ENCODE measurements around the gene LILRA2.
"Not testable (repeated sequence)": the region's sequence is repeated elsewhere in the genome, so short reads cannot be mapped to it uniquely, and the experiment has no call there.

The LILRA2 gene

DNA sequence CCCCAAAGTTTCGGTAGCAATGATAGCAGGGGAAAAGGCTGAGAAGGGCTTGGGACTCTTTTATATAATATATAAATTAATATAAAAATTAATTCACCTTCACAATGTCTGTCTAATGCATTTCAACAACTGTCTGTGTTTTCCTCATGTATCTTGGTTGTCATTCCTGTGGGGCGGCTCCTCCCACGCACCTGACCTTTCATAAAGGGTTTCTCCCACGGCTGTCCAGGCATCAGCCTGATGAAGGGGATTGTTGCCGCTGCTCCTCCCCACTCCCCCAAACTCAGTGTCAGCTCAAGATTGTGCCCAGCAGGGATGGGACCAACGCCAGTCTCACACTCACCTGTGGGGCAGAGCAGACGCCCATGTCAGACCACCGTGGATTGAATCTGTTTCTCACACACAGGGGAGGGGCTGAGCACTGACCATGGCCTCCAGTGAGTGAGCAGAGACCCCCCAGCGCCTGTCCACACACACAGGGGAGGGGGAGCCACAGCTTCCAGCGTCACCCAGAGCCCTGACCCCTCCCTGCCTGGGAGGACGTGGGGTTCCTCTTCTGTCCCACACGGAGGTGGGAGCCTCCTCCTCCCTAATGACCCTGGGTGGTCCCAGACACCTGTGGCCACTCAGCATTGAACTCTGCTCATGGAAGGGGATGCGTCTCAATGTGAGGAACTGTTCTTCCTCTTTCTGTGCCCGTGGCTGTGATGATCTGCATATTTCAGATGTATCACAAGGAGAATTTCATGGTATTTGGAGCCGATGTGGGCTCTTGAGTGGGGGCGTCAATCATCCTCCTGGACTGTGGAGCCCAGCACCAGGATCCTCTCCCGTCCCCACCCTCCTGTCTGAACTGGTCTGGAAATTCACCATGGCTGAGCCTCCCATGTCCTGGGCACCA lies 1.6 kb upstream of the LILRA2 start:
- not testable (repeated sequence) for DNase-seq (ENCODE audit: low read depth)

- DNase-seq (ENCODE audit: low read depth) = no peak
Measured at GRCh38 chr19:54572696-54573311, 786 bp upstream of the LILRA2 start.

GRCh38 chr19:54574051-54574450 lies 461 bp downstream of the LILRA2 start:
- DNase-seq (ENCODE audit: low read depth) = no peak

- DNase-seq (ENCODE audit: low read depth) = no peak
Measured at GRCh38 chr19:54574527-54575056, 1.0 kb downstream of the LILRA2 start.

DNA sequence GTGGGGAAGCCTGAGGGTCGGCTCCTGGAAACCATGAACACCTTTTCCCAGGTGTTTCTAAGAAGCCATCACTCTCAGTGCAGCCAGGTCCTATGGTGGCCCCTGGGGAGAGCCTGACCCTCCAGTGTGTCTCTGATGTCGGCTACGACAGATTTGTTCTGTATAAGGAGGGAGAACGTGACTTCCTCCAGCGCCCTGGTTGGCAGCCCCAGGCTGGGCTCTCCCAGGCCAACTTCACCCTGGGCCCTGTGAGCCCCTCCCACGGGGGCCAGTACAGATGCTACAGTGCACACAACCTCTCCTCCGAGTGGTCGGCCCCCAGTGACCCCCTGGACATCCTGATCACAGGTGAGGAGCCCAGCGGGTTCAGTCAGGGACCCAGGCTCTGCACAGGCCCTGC lies 1.6 kb downstream of the LILRA2 start:
- not testable (repeated sequence) for DNase-seq (ENCODE audit: low read depth)

GRCh38 chr19:54576411-54576976 lies 2.9 kb downstream of the LILRA2 start:
- no peak for DNase-seq (ENCODE audit: low read depth)

GRCh38 chr19:54577334-54577733 lies 3.7 kb downstream of the LILRA2 start:
- DNase-seq (ENCODE audit: low read depth) = no peak

DNA sequence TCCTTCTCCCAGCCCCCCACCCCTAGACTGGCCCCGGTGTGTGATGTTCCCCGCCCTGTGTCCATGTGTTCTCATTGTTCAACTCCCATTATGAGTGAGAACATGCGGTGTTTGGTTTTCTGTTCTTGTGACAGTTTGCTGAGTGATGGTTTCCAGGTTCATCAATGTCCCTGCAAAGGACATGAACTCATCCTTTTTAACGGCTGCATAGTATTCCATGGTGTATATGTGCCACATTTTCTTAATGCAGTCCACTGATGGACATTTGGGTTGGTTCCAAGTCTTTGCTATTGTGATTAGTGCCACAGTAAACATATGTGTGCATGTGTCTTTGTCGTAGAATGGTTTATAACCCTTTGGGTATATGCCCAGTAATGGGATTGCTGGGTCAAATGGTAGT lies 4.7 kb downstream of the LILRA2 start:
- not testable (repeated sequence) for DNase-seq (ENCODE audit: low read depth)

GRCh38 chr19:54586397-54586796 lies 12.8 kb downstream of the LILRA2 start:
- no peak for DNase-seq (ENCODE audit: low read depth)

DNA sequence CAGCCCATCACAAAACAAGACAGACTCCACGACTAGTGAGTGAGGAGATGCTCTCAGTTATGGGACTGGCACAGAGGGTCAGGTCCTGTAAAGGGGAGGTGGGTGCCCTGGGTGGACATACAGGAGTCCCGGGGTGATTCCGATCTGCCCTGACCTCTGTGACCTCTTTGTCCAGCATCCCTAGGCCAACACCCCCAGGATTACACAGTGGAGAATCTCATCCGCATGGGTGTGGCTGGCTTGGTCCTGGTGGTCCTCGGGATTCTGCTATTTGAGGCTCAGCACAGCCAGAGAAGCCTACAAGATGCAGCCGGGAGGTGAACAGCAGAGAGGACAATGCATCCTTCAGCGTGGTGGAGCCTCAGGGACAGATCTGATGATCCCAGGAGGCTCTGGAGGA lies 13.4 kb downstream of the LILRA2 start:
- DNase-seq (ENCODE audit: low read depth) = no peak

GRCh38 chr19:54593445-54593844 lies 19.9 kb downstream of the LILRA2 start, which contains the start of gene LILRA1:
TSS of gene LILRA1 (plus strand) at chr19:54593632. CDS start at chr19:54594245, 613 bp downstream.
- DNase-seq (ENCODE audit: low read depth) = not testable (repeated sequence)

- not testable (repeated sequence) for DNase-seq (ENCODE audit: low read depth)
Measured at GRCh38 chr19:54593931-54594626, 20.5 kb downstream of the LILRA2 start.

DNA sequence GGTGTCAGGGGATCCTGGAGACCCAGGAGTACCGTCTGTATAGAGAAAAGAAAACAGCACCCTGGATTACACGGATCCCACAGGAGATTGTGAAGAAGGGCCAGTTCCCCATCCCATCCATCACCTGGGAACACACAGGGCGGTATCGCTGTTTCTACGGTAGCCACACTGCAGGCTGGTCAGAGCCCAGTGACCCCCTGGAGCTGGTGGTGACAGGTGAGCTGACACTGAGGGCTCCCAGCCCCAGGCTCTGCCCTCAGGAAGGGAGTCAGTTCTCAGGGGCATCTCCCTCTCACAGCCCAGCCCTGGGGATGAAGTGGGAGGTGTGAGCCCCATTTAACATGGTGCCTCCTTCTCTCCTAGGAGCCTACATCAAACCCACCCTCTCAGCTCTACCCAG lies 21.1 kb downstream of the LILRA2 start:
- no peak for DNase-seq (ENCODE audit: low read depth)

DNA sequence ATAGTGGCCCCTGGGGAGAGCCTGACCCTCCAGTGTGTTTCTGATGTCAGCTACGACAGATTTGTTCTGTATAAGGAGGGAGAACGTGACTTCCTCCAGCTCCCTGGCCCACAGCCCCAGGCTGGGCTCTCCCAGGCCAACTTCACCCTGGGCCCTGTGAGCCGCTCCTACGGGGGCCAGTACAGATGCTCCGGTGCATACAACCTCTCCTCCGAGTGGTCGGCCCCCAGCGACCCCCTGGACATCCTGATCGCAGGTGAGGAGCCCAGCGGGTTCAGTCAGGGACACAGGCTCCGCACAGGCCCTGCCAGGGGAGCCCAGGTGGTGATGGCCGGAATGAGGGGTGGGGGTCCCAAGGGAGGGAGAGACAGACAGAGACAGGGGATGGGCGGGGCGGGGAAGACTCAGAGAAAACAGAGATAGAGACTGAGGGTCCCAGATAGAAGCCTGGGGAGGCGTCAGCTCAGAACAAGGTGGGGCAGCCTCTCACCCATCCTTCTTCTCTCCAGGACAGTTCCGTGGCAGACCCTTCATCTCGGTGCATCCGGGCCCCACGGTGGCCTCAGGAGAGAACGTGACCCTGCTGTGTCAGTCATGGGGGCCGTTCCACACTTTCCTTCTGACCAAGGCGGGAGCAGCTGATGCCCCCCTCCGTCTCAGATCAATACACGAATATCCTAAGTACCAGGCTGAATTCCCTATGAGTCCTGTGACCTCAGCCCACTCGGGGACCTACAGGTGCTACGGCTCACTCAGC lies 22.3 kb downstream of the LILRA2 start:
- not testable (repeated sequence) for DNase-seq (ENCODE audit: low read depth)

DNA sequence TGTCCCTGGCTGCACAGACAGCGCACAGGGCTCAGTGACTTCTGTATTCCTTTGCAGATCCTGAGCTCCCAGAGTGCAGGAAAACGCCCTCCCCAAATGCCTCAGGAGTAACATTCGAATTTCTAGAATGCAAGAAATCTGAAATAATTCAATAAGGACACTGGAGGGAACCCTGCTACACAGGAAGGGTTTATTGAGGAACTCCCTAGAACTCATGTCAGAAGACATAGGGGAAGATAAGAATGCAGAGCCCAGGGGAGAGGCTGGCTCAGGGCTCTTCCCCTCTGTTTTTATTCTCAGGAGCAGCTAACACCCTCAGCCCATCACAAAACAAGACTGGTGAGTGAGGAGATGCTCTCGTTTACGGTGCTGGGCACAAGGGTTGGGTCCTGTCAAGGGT lies 26.6 kb downstream of the LILRA2 start:
- DNase-seq (ENCODE audit: low read depth) = no peak

DNA sequence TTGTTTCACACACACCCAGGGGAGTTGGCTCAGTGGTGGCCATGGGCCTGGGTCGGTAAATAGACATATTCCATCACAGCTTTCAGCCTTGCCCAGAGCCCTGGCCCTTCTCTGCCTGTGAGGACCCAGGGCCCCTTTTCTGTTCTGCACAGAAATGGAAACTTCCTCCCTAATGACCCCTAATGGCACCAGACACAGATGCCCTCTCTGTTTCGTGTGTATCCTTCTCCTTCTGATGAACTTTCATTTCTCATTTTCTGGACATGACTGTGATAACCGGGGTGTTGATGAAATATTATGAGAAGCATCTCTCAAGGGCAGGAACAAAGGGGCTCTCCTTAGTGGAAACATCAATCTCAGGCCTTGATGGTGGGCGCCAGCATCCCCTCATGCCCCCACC lies 32.6 kb downstream of the LILRA2 start:
- no peak for DNase-seq (ENCODE audit: low read depth)

- DNase-seq (ENCODE audit: low read depth) = no peak
Measured at GRCh38 chr19:54606891-54607784, 33.5 kb downstream of the LILRA2 start.

GRCh38 chr19:54607785-54608150 lies 34.2 kb downstream of the LILRA2 start:
- no peak for DNase-seq (ENCODE audit: low read depth)

DNA sequence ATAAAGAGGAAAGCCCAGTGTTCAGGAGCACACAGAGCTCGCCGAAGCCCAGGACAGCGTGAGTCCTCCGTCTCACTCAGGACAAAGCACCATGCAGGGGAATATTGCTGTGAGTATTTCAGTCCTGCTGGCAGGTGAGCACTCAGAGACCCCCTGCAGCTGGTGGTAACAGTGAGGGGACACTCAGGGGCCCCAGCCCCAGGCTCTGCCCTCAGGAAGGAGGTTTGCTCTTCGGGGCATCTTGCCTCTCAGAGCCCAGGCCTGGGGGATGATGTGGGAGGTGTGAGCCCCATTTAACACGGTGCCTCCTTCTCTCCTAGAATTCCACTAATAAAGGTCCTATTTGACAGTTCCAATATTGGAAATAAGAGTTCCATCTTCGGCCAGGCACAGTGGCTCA lies 34.6 kb downstream of the LILRA2 start:
- no peak for DNase-seq (ENCODE audit: low read depth)

DNA sequence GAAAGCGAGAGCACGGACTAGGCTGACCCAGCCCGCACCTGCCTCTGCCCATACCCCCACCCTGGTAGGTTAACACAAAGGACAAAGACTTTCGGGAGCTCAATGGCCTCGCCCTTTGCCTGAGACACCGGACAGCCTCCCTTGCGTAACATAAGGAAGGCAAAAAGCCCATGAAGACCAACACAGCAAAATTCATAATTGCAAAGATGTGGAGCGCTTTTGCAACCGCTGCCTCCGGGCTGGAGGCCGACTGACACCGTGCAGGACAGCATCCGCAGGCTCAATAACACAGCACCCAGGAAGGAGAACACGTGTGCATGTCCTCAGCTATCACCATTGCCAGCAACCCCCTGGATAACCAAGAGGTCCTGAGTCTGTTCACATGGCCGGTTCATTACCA lies 35.2 kb downstream of the LILRA2 start:
- no peak for DNase-seq (ENCODE audit: low read depth)

All from GM04503 (cell line).